PFSK-1 (cell line): ENCODE data around the gene SNX12.

ENCODE experiments used
- FOXP2 ChIP-seq: optimal IDR thresholded peaks from 2 replicates; pipeline ENCODE3; 2011; ENCODE audit warnings: borderline replicate concordance, control low read depth, inconsistent platforms; ENCODE audit not compliant: insufficient read depth; ENCODE audit errors: extremely low read length, extremely low read depth
- POLR2AphosphoS5 ChIP-seq: IDR thresholded peaks from 2 replicates; pipeline ENCODE4 v1.6.1; 2012; ENCODE audit warnings: low read depth, mild to moderate bottlenecking, control low read depth, low read length, moderate library complexity
- REST ChIP-seq, 2 experiments: IDR thresholded peaks; 2 replicates each; pipeline versions ENCODE4 v1.6.1 to v1.8.0; 2011 to 2012; ENCODE audit warnings: low read depth in 2 of 2, low read length in 2 of 2, control low read depth in 1 of 2, inconsistent platforms in 1 of 2, mild to moderate bottlenecking in 1 of 2, moderate library complexity in 1 of 2; ENCODE audit not compliant: insufficient read depth in 1 of 2
- SIN3A ChIP-seq: IDR thresholded peaks from 2 replicates; pipeline ENCODE4 v1.6.1; 2012; ENCODE audit warnings: mild to moderate bottlenecking, low read length, moderate library complexity, borderline replicate concordance; ENCODE audit not compliant: insufficient read depth
- TAF1 ChIP-seq: IDR thresholded peaks from 2 replicates; pipeline ENCODE4 v1.6.1; 2012; ENCODE audit warnings: low read length, control low read depth, borderline replicate concordance; ENCODE audit not compliant: insufficient read depth

Gene SNX12

GRCh38 chrX:71107762-71108360 lies 39.7 kb upstream of the SNX12 start:
- TF ChIP-seq FOXP2 (no peak), POLR2AphosphoS5 (no peak), SIN3A (no peak), TAF1 (no peak), REST (IDR thresholded peaks at IDR 0.05; ENCODE audit: insufficient read depth in 1 of 2, low read depth in 2 of 2, low read length in 2 of 2) (no peak)

- TF ChIP-seq FOXP2 (no peak), REST (IDR thresholded peaks at IDR 0.05; ENCODE audit: insufficient read depth in 1 of 2, low read depth in 2 of 2, low read length in 2 of 2) (no peak), POLR2AphosphoS5 (no peak)
These were observed 39.1 kb upstream of the SNX12 start for GRCh38 chrX:71107245-71107644.

- TF ChIP-seq FOXP2 (no peak), POLR2AphosphoS5 (no peak), TAF1 (no peak), SIN3A (no peak), REST (IDR thresholded peaks at IDR 0.05; ENCODE audit: insufficient read depth in 1 of 2, low read depth in 2 of 2, low read length in 2 of 2) (no peak)
These were observed 38.3 kb upstream of the SNX12 start, which contains the start of gene CXorf65 for GRCh38 chrX:71106427-71106826. Gene CXorf65 (minus strand): TSS chrX:71106740. CDS start chrX:71106556, 184 bp downstream.

GRCh38 chrX:71105628-71106027 lies 37.5 kb upstream of the SNX12 start:
- no peak for TF ChIP-seq TAF1
- no peak for TF ChIP-seq POLR2AphosphoS5

GRCh38 chrX:71103110-71103983 lies 35.2 kb upstream of the SNX12 start:
- TF ChIP-seq POLR2AphosphoS5 (no peak), REST (IDR thresholded peaks at IDR 0.05; ENCODE audit: insufficient read depth in 1 of 2, low read depth in 2 of 2, low read length in 2 of 2) (no peak), SIN3A (no peak)
